ENCODE measurements around the gene KRT4.

- TF ChIP-seq CTCF (IDR thresholded peaks at IDR 0.05) = no peak
- TF ChIP-seq POLR2A (IDR thresholded peaks at IDR 0.05) = no peak
Observed at GRCh38 chr12:52768479-52769200, 45.3 kb downstream of the KRT4 start.
